ENCODE results near the gene CKS1B.
A peak's percentile ranks its signal among the peaks of the same experiment; 100 is the strongest.

Gene CKS1B

GRCh38 chr1:155016231-155016831, 41.9 kb downstream of the CKS1B start:
- DNase-seq, result no peak

GRCh38 chr1:155017041-155017945, 42.8 kb downstream of the CKS1B start:
- peak; percentile 85 for DNase-seq

GRCh38 chr1:155017946-155018316, 43.5 kb downstream of the CKS1B start:
- DNase-seq, result no peak

GRCh38 chr1:155018617-155019348, 44.3 kb downstream of the CKS1B start:
- no peak for DNase-seq

- no peak for DNase-seq
These were observed 45.1 kb downstream of the CKS1B start for GRCh38 chr1:155019377-155020245.

- no peak for DNase-seq
These were observed 47.9 kb downstream of the CKS1B start for GRCh38 chr1:155022136-155022926.

GRCh38 chr1:155022927-155023236, 48.4 kb downstream of the CKS1B start:
- no peak for DNase-seq

- no peak for DNase-seq
These were observed 49.1 kb downstream of the CKS1B start for GRCh38 chr1:155023627-155024026.

GRCh38 chr1:155024315-155024714, 49.8 kb downstream of the CKS1B start:
- no peak for DNase-seq

- DNase-seq, result no peak
These were observed 51.7 kb downstream of the CKS1B start for GRCh38 chr1:155026154-155026553.

- no peak for DNase-seq
These were observed 52.1 kb downstream of the CKS1B start for GRCh38 chr1:155026588-155026987.
